CD4-positive, alpha-beta T cell treated with Interleukin-12 subunit alpha and Interleukin-12 subunit beta, for 1 hour (primary cell): Measurements from ENCODE around the gene ZBED6.
"Not testable (repeated sequence)": the region's sequence is repeated elsewhere in the genome, so short reads cannot be mapped to it uniquely, and the experiment has no call there.

Source experiments
- DNase-seq: peaks from one replicate; pipeline ENCODE4 v3.0.0-alpha.2; 2020

ZBED6 gene

GRCh38 chr1:203795441-203796235 lies at the start of gene ZBED6, which contains the start of gene ZC3H11A:
ZBED6 (plus strand) TSS chr1:203795623; CDS start chr1:203797523, 1,900 bp downstream.
ZC3H11A (plus strand) TSS chr1:203795623; CDS start chr1:203817071, 21,448 bp downstream.
- peak; percentile 98 for DNase-seq

DNA sequence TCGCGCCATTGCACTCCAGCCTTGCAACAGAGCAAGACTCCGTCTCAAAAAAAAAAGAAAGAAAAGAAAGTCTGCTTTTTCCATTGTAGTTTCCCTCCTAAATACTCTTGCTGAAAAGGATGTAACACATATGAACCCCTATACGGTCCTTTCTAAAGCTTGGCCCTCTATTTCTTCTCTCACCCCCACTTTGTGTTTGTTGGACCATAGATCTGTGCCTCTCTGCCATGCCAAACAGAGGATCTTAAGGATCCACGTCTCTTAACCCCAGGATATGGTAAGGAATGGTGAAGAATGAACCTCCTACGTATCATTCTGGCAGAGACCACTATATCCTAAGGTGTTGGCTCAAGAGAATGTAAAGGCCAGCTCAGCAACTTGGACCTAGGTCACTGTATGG lies 49.1 kb upstream of the ZBED6 start:
- DNase-seq = no peak

DNA sequence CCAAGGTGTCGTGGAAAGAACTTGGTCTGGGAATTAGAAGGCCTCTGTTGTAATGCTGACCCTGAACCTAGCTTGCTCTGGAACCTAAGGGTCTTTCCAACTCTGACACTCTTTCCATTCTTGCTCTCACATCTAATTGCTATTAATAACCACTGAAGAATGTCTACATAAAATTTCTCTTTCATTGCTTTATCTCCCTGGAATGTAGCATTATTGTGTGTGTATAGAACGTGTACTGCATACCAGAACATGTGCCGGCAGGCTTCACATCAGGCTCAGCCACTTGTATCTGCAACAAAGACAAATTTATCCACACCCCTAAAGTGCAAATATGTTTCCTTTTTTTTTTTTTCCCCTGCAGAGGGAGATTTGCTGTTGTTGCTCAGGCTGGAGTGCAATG lies 44.4 kb upstream of the ZBED6 start:
- DNase-seq = no peak

GRCh38 chr1:203751618-203752361 lies 43.6 kb upstream of the ZBED6 start:
- not testable (repeated sequence) for DNase-seq

DNA sequence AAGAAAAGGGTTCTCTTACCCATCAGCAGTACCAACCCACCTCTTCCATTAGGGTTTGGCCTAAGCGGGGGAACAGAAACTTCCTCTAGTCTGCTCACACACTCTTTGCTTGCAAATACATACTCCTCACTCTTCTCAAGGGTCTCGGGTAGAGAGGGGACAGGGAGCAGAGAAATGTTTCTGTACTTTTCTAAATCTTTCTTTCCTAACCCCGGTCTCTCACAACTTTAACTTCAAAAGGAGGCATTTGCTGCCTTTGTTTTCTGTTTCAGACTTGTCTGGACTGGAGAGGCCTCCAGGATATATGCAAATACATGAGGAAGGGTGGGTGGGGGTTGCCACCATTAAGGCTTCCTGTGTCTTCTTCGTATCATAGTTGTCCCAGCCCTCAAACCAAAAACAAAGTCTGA lies 41.0 kb upstream of the ZBED6 start:
- peak; percentile 31 for DNase-seq

DNA sequence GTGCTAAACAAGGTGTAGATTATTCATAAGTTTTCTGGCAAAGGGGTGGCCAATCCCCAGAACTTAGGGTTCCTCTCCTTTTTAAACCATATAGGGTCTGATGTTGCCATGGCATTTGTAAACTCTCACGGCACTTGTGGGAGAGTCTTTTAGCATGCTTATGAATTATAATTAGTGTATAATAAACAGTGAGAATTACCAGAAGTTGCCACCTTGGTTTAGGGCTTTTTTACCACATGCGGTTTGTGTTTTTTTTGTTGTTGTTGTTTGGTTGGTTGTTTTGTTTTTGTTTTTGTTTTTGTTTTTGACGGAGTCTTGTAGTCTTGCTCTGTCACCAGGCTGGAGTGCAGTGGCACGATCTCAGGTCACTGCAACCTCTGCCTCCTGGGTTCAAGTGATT lies 39.4 kb upstream of the ZBED6 start:
- DNase-seq = peak; percentile 22

DNA sequence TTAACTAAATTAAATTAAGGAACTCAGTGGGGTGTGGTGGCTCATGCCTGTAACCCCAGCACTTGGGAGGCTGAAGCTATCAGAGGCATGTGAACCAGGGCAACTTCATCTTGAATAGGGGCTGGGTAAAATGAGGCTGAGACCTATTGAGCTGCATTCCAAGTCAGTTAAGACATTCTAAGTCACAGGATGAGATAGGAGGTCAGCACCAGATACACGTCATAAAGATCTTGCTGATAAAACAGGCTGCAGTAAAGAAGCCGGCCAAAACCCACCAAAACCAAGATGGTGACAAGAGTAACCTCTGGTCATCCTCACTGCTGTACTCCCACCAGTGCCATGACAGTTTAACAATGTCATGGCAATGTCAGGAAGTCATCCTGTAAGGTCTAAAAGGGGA lies 36.7 kb upstream of the ZBED6 start:
- DNase-seq = not testable (repeated sequence)

DNA sequence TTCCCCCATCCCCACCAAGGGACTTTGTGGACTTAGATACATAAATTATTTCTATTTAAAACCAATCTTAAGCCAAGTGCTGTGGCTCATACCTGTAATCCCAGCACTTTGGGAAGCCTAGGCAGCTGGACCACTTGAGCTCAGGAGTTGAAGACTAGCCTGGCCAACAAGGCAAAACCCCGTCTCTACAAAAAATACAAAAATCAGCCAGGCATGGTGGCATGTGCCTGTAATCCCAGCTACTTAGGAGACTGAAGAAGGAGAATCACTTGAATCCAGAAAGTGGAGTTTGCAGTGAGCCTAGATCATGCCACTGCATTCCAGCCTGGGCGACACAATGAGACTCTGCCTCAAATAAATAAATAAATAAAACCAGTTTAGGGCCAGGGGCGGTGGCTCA lies 34.9 kb upstream of the ZBED6 start:
- DNase-seq = no peak

DNA sequence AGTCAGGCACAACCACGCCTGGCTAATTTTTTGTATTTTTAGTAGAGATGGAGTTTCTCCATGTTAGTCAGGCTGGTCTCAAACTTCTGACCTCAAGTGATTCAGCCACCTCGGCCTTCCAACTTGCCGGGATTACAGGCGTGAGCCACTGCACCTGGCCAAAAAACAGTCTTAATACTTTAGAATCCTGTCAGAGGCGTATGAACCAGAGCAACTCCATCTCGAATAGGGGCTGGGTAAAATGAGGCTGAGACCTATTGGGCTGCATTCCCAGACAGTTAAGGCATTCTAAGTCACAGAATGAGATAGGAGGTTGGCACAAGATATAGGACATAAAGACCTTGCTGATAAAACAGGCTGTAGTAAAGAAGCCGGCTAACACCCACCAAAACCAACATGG lies 33.5 kb upstream of the ZBED6 start:
- not testable (repeated sequence) for DNase-seq

GRCh38 chr1:203763505-203763904 lies 31.9 kb upstream of the ZBED6 start:
- peak; percentile 13 for DNase-seq

- no peak for DNase-seq
Observed at GRCh38 chr1:203764105-203765028, 31.1 kb upstream of the ZBED6 start.

- peak; percentile 86 for DNase-seq
Observed at GRCh38 chr1:203765029-203765837, 30.2 kb upstream of the ZBED6 start, which contains the start of gene LAX1. LAX1 (plus strand) TSS chr1:203765183; CDS start chr1:203765566, 383 bp downstream.

DNA sequence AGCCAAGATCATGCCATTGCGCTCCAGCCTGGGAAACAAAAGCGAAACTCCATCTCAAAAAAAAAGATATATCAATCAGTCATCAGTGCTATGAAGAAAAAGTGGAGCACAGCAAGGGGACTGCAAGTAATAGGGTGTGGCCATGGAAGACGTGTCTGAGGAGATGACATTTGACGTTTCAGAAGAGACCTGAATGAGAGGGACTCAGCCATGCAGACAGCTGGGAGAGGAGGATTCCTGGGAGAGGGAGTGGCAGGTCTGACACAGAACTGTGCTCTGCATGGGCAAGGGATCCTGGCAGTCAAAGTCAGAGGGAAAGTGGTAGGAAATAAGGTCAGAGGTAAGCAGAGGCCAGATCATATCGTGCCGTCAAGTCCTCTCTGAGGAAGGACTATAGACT lies 27.2 kb upstream of the ZBED6 start:
- no peak for DNase-seq

DNA sequence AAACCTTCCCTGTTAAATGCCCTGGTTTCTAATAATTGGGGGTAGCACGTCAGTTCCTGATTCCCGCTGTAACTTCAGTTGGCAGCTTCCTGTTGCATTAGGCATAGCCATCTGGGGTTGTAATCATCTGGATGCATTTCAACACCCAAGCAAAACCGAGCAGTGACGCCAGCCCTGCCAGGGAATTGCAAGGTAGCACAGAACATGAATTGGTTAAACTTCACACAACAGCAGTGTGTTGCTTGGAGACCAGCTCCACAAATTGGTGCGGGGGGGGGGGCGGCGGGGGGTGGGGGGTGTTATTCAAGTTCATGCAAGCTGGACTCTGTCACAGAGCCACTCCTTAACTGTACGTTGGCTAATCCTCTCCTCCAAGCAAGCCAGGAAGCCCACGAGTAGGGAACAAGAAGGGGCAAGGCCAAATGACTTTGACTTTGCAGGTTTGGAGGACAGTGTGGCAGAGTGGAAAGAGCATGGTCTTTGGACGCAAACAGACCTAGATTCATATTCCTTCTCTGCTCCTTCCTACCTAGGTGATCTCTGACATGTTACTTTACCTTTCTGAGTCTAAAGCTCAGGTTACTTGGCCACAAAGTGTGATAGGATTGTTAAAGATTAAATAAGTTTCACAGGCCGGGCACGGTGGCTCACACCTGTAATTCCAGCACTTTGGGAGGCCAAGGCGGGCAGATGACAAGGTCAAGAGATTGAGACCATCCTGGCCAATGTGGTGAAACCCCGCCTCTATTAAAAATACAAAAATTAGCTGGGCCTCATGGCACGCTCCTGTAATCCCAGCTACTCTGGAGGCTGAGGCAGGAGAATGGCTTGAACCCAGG lies 25.7 kb upstream of the ZBED6 start:
- DNase-seq = peak; percentile 13

GRCh38 chr1:203771901-203772301 lies 23.5 kb upstream of the ZBED6 start:
- DNase-seq = no peak

DNA sequence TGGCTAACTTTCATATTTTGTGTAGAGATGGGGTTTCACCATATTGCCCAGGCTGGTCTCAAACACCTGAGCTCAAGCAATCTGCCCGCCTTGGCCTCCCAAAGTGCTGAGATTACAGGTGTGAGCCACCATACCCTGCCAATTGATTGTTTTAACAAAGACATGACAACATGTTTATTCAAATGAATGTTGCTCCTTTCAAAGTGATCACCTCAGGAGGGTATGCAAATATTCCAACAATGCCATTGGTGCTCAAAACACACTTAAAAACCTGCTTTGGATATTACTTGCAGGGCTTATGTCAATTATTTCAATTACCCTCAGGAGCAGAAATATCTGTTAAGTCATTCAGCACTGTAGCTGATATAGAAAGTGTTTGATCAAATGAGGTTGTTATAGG lies 22.6 kb upstream of the ZBED6 start:
- no peak for DNase-seq

- no peak for DNase-seq
Observed at GRCh38 chr1:203776636-203777035, 18.8 kb upstream of the ZBED6 start.

DNA sequence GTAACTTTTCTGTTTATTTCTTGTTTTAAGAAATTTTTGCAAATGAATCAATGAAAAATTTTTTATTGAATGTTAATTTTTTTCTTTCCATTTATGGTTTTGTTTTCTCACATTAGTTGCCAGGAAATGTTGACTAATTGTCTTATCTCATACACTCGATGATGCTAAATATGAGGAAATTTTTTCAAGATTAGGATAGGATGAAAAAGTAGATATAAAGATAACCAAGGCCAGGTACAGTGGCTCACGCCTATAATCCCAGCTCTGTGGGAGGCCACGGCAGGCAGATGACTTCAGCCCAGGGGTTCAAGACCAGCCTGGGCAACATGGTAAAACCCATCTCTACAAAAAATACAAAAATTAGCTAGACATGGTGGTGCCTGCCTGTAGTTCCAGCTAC lies 17.8 kb upstream of the ZBED6 start:
- no peak for DNase-seq

- DNase-seq = no peak
Observed at GRCh38 chr1:203778146-203778545, 17.3 kb upstream of the ZBED6 start.

- DNase-seq = no peak
Observed at GRCh38 chr1:203778789-203779188, 16.6 kb upstream of the ZBED6 start.

DNA sequence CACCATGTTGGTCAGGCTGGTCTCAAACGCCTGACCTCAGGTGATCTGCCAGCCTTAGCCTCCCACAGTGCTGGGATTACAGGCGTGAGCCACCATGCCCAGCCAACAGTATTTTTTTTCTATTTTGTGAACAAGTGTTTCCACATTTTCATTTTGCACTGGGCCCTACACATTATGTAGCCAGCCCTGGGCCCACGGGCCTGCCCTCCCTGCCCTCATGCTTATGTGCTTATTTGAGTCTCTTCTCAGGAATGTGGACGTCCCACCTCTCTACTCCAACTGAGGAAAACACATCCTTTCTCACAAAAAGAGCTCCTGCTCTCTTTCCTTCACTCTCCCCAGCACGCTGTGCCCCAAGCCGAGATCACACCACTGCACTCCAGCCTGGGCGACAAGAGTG lies 13.5 kb upstream of the ZBED6 start:
- DNase-seq = no peak
